HG03103 (cell line): Measurements from ENCODE around the gene EPM2AIP1.
A peak's percentile ranks its signal among the peaks of the same experiment; 100 is the strongest.
"Not testable (repeated sequence)": the region's sequence is repeated elsewhere in the genome, so short reads cannot be mapped to it uniquely, and the experiment has no call there.

Experiments used
- ATAC-seq: cut with Tn5 transposase; IDR thresholded peaks from one replicate; pipeline ENCODE4 v1.9.1; 2021; ENCODE audit warnings: low read depth; ENCODE audit not compliant: unreplicated experiment

Gene EPM2AIP1

GRCh38 chr3:36956155-36956554 is 36.8 kb downstream of the EPM2AIP1 start:
- no peak for ATAC-seq

GRCh38 chr3:36954452-36955134 is 38.3 kb downstream of the EPM2AIP1 start:
- ATAC-seq = no peak

GRCh38 chr3:36947814-36948213 is 45.1 kb downstream of the EPM2AIP1 start:
- ATAC-seq = not testable (repeated sequence)

GRCh38 chr3:36945333-36945980 is 47.5 kb downstream of the EPM2AIP1 start:
- ATAC-seq = no peak

GRCh38 chr3:36944641-36945270 is 48.2 kb downstream of the EPM2AIP1 start, which contains the start of gene TRANK1:
Gene TRANK1 (minus strand): TSS chr3:36945054. CDS start chr3:36944809, 245 bp downstream.
- ATAC-seq = peak; percentile 50

- ATAC-seq = peak; percentile 43
Measured at GRCh38 chr3:36944012-36944640, 48.8 kb downstream of the EPM2AIP1 start.

- ATAC-seq = no peak
Measured at GRCh38 chr3:36943601-36944000, 49.3 kb downstream of the EPM2AIP1 start.

GRCh38 chr3:36942638-36943248 is 50.2 kb downstream of the EPM2AIP1 start:
- ATAC-seq = no peak

GRCh38 chr3:36941658-36942057 is 51.3 kb downstream of the EPM2AIP1 start:
- ATAC-seq = no peak

GRCh38 chr3:36941162-36941561 is 51.8 kb downstream of the EPM2AIP1 start:
- no peak for ATAC-seq

- ATAC-seq = no peak
Measured at GRCh38 chr3:36937492-36937891, 55.4 kb downstream of the EPM2AIP1 start.
